NCI-H1417 (cell line): ENCODE results near the gene CLCN3.
"Not testable (repeated sequence)": the region's sequence is repeated elsewhere in the genome, so short reads cannot be mapped to it uniquely, and the experiment has no call there.

ENCODE experiments used
- DNase-seq, 3 experiments: peaks; one replicate each; lab custom pipeline; 2025; lab: John Stamatoyannopoulos, UW

CLCN3 gene

GRCh38 chr4:169617306-169617705, 3.1 kb upstream of the CLCN3 start:
- DNase-seq: no peak

- DNase-seq: no peak
Measured at GRCh38 chr4:169618286-169618685, 2.1 kb upstream of the CLCN3 start.

- peak in 1 of 3 experiments; percentile 34 for DNase-seq
Measured at GRCh38 chr4:169618986-169619385, 1.4 kb upstream of the CLCN3 start.

- peak; percentile 15 to 78 (median 65) for DNase-seq
Measured at GRCh38 chr4:169619518-169619957, 840 bp upstream of the CLCN3 start.

- DNase-seq: peak; percentile 4 to 79 (median 66)
Measured at GRCh38 chr4:169620880-169621248, 486 bp downstream of the CLCN3 start.

GRCh38 chr4:169621731-169622492, 1.5 kb downstream of the CLCN3 start:
- DNase-seq: peak in 1 of 3 experiments; percentile 40

GRCh38 chr4:169622566-169622965, 2.2 kb downstream of the CLCN3 start:
- DNase-seq: no peak

- not testable (repeated sequence) for DNase-seq
Measured at GRCh38 chr4:169624012-169624411, 3.6 kb downstream of the CLCN3 start.

GRCh38 chr4:169625886-169626285, 5.5 kb downstream of the CLCN3 start:
- DNase-seq: no peak

GRCh38 chr4:169626331-169627282, 6.2 kb downstream of the CLCN3 start:
- DNase-seq: no peak

GRCh38 chr4:169627307-169627706, 6.9 kb downstream of the CLCN3 start:
- no peak for DNase-seq

- no peak for DNase-seq
Measured at GRCh38 chr4:169628579-169628978, 8.2 kb downstream of the CLCN3 start.

GRCh38 chr4:169630069-169630468, 9.7 kb downstream of the CLCN3 start:
- DNase-seq: no peak

- DNase-seq: no peak
Measured at GRCh38 chr4:169632896-169633295, 12.5 kb downstream of the CLCN3 start.

- DNase-seq: peak in 1 of 3 experiments; percentile 30
Measured at GRCh38 chr4:169634975-169635374, 14.6 kb downstream of the CLCN3 start.

- no peak for DNase-seq
Measured at GRCh38 chr4:169640261-169640870, 20.0 kb downstream of the CLCN3 start.

- no peak for DNase-seq
Measured at GRCh38 chr4:169644802-169645201, 24.4 kb downstream of the CLCN3 start.

GRCh38 chr4:169645627-169646026, 25.2 kb downstream of the CLCN3 start:
- no peak for DNase-seq

GRCh38 chr4:169649545-169650226, 29.3 kb downstream of the CLCN3 start:
- no peak for DNase-seq

- no peak for DNase-seq
Measured at GRCh38 chr4:169650227-169650936, 30.0 kb downstream of the CLCN3 start.

- DNase-seq: no peak
Measured at GRCh38 chr4:169652535-169652934, 32.2 kb downstream of the CLCN3 start.
